Endodermal cell (in vitro differentiated cells): ENCODE data around the gene SH3TC1. TPM values are rescaled to one million over a fixed set of nuclear protein-coding genes. Genes with fewer than 3 reads are reported as not detected.

Experiments
- DNase-seq: peaks from one replicate; pipeline ENCODE4 v3.0.0-alpha.2; 2017
- H3K27ac ChIP-seq: 2 replicates; pipeline ENCODE4 v1.5.1; 2013; ENCODE audit warnings: mild to moderate bottlenecking, low read depth, low read length, moderate library complexity
- H3K27me3 ChIP-seq: 2 replicates; pipeline ENCODE4 v1.6.1; 2013; ENCODE audit warnings: mild to moderate bottlenecking, low read length, moderate library complexity; ENCODE audit not compliant: insufficient read depth, control insufficient read depth, poor library complexity, severe bottlenecking
- H3K36me3 ChIP-seq: 2 replicates; pipeline ENCODE4 v1.7.0; 2013; ENCODE audit warnings: mild to moderate bottlenecking, low read length, moderate library complexity; ENCODE audit not compliant: control insufficient read depth, insufficient read depth
- H3K4me1 ChIP-seq: one replicate; pipeline ENCODE4 v1.7.0; 2013; ENCODE audit warnings: low read length; ENCODE audit not compliant: control insufficient read depth, insufficient read depth
- H3K4me3 ChIP-seq: 2 replicates; pipeline ENCODE4 v1.5.1; 2013; ENCODE audit warnings: mild to moderate bottlenecking, low read length, moderate library complexity
- H3K9ac ChIP-seq: 2 replicates; pipeline ENCODE4 v1.6.1; 2013; ENCODE audit warnings: mild to moderate bottlenecking, low read length, moderate library complexity; ENCODE audit not compliant: poor library complexity, severe bottlenecking; ENCODE audit errors: extremely low read depth
- H3K9me3 ChIP-seq: 2 replicates; pipeline ENCODE4 v1.6.1; 2013; ENCODE audit warnings: mild to moderate bottlenecking, low read length, moderate library complexity; ENCODE audit not compliant: control insufficient read depth
- H3K27ac Mint-ChIP-seq: 2 replicates; pipeline ENCODE4 v1.8.0; 2020; ENCODE audit warnings: mixed read lengths
- H3K27me3 Mint-ChIP-seq: 2 replicates; pipeline ENCODE4 v1.8.0; 2021; ENCODE audit warnings: mild to moderate bottlenecking, mixed read lengths; ENCODE audit not compliant: insufficient read depth
- H3K36me3 Mint-ChIP-seq: 2 replicates; pipeline ENCODE4 v1.8.0; 2020; ENCODE audit warnings: low read depth, mixed read lengths
- H3K4me1 Mint-ChIP-seq: 2 replicates; pipeline ENCODE4 v1.8.0; 2020; ENCODE audit warnings: mixed read lengths
- H3K4me3 Mint-ChIP-seq: 2 replicates; pipeline ENCODE4 v1.8.0; 2020; ENCODE audit warnings: mild to moderate bottlenecking, moderate library complexity, mixed read lengths
- H3K9me3 Mint-ChIP-seq: 2 replicates; pipeline ENCODE4 v1.8.0; 2020; ENCODE audit warnings: mild to moderate bottlenecking, mixed read lengths
- WGBS, 2 experiments: methylation state at CpG; one replicate each; pipeline versions ENCODE4 v1.1.5 to v1.1.7; 2013; ENCODE audit warnings: missing lambda C conversion rate in 2 of 2, mixed read lengths in 1 of 2; ENCODE audit not compliant: insufficient coverage in 1 of 2, insufficient read length in 1 of 2; 5-methylcytosine and 5-hydroxymethylcytosine counted together
- total RNA-seq, 2 donors: library from RNA; stranded (reverse); fragmentation: NEBNext Ultra II Directional in 1 of 2; extraction: Animal tissue kit (Norgen Biotek cat#: 25700) in 1 of 2; gene quantifications; 2 replicates in 1 of 2; 3 replicates in 1 of 2; pipeline ENCODE4 v1.2.1, GENCODE V29; 2021
- TF ChIP-seq, protein P1 (sequence below): fragments of 200-600 bp; sonication (generic); conservative IDR thresholded peaks from 2 replicates; pipeline ENCODE4 v1.5.0; 2021; ENCODE audit warnings: antibody characterized with exemption, mild to moderate bottlenecking

The SH3TC1 gene
- total RNA-seq, 2 donors from 2014 or later = 1.9 to 2.6 TPM

DNA sequence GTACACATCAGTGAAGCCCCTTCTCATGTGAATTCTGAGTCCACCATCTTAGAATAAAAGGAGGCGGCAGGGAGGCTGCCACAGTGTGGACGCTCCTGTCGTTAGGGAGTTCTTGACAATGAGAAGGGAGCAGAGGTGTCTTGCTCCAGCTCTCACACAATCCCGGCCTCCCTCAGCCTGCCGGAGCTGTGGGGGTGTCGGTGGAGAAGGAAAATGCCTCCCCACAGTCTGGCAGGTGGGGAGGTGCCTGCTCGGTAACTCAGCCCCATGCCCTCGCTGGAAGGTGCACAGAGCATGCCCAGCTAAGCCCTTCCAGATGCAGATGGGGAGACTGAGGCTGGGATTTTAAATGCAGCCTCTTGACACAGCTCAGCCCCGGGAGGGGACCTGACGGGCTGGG, 20.0 kb upstream of the SH3TC1 start:
- Mint-ChIP-seq H3K9me3 (no peaks in the 10 kb centered on the region), H3K36me3 (no peaks in the 10 kb centered on the region), H3K27ac (no peak overlapping the region), H3K4me1 (peaks cover 3% of the 10 kb centered on the region), H3K4me3 (no peak overlapping the region), H3K27me3 (no peaks in the 10 kb centered on the region)
- DNase-seq = no peak
- H3K27ac ChIP-seq = no peak overlapping the region
- H3K4me1 ChIP-seq = peaks cover 4% of the 10 kb centered on the region
- H3K36me3 ChIP-seq = no peaks in the 10 kb centered on the region
- H3K4me3 ChIP-seq = no peak overlapping the region
- TF ChIP-seq, protein P1, sequence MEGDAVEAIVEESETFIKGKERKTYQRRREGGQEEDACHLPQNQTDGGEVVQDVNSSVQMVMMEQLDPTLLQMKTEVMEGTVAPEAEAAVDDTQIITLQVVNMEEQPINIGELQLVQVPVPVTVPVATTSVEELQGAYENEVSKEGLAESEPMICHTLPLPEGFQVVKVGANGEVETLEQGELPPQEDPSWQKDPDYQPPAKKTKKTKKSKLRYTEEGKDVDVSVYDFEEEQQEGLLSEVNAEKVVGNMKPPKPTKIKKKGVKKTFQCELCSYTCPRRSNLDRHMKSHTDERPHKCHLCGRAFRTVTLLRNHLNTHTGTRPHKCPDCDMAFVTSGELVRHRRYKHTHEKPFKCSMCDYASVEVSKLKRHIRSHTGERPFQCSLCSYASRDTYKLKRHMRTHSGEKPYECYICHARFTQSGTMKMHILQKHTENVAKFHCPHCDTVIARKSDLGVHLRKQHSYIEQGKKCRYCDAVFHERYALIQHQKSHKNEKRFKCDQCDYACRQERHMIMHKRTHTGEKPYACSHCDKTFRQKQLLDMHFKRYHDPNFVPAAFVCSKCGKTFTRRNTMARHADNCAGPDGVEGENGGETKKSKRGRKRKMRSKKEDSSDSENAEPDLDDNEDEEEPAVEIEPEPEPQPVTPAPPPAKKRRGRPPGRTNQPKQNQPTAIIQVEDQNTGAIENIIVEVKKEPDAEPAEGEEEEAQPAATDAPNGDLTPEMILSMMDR = no peak
- H3K9ac ChIP-seq = no peak overlapping the region
- H3K9me3 ChIP-seq = no peaks in the 10 kb centered on the region
- H3K27me3 ChIP-seq = no peaks in the 10 kb centered on the region
- WGBS, 2 experiments = 88 to 94% methylated on average over 5 to 10 of the region's 10 CpGs

DNA sequence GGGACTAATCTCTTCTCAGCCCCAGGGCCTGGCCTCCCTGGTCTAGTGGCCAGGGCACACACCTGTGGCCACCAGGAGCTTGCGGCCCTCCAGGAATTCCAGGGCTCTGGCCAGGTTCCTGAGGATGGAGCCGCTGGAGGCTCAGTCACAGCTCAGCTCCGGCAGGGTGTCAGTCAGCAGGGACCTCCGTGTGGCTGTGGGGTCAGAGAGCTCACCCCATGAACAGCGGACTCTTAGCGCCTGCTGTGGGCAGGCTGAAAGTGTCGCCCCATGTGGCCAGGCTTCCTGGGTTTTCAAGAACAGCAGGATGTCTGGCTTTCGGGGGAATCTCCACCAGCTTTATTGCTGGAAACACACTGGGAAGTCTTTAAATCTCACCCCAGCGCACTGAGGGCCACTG, 19.3 kb upstream of the SH3TC1 start:
- no peaks in the 10 kb centered on the region for H3K9me3 Mint-ChIP-seq
- no peak overlapping the region for H3K4me3 Mint-ChIP-seq
- no peaks in the 10 kb centered on the region for H3K36me3 ChIP-seq
- H3K4me3 ChIP-seq = no peak overlapping the region
- H3K27ac ChIP-seq = no peak overlapping the region
- no peak for DNase-seq
- no peaks in the 10 kb centered on the region for H3K27me3 Mint-ChIP-seq
- peaks cover 3% of the 10 kb centered on the region for H3K4me1 Mint-ChIP-seq
- H3K9ac ChIP-seq = no peak overlapping the region
- no peaks in the 10 kb centered on the region for H3K27me3 ChIP-seq
- WGBS, 2 experiments = 91% methylated on average over 8 to 9 of the region's 9 CpGs
- TF ChIP-seq, protein P1 = no peak
- no peaks in the 10 kb centered on the region for H3K9me3 ChIP-seq
- no peak overlapping the region for H3K27ac Mint-ChIP-seq
- peaks cover 4% of the 10 kb centered on the region for H3K4me1 ChIP-seq
- H3K36me3 Mint-ChIP-seq = no peaks in the 10 kb centered on the region

DNA sequence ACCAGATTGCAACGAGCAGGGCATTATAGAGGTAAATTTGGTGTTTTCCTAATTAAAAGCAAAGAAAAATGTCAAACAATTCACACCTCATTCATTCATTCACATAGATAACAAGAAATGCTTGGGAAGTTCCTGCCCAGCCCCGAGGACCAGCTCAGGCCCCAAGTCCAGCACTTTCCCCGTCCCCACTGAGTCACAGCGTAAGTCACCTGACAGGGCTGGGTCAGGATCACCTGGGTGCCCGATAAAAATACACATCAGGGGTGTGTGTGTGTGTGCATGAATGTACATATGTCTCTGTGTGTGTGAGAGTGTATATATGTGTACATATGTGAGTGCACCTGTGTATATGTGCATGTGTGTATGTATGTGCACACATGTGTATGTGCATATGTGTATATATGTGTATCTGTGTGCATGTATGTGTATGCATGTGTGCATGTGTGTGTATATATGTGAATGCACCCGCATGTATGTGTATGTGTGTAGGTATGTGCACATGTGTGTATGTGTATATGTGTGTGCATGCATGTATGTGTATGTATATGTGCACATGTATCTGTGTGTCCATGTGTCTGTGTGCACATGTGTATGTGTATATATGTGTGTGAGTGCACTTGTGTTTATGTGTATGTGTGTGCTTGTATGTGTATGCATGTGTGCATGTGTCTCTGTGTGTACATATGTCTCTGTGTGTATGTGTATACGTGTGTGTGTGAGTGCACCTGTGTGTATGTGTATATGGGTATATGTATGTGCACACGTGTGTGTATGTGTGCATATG, 18.6 kb upstream of the SH3TC1 start:
- no peak overlapping the region for H3K9ac ChIP-seq
- Mint-ChIP-seq H3K4me3 (no peak overlapping the region), H3K27me3 (no peaks in the 10 kb centered on the region), H3K27ac (no peak overlapping the region), H3K36me3 (no peaks in the 10 kb centered on the region), H3K4me1 (peaks cover 3% of the 10 kb centered on the region), H3K9me3 (no peaks in the 10 kb centered on the region)
- no peak for DNase-seq
- no peaks in the 10 kb centered on the region for H3K36me3 ChIP-seq
- TF ChIP-seq, protein P1 = no peak
- 88 to 92% methylated on average over 4 to 8 of the region's 8 CpGs for WGBS, 2 experiments
- no peak overlapping the region for H3K27ac ChIP-seq
- H3K4me1 ChIP-seq = peaks cover 4% of the 10 kb centered on the region
- no peaks in the 10 kb centered on the region for H3K27me3 ChIP-seq
- no peaks in the 10 kb centered on the region for H3K9me3 ChIP-seq
- H3K4me3 ChIP-seq = no peak overlapping the region
